Measurements from ENCODE around the gene IFNK. TPM values are rescaled to one million over a fixed set of nuclear protein-coding genes. Genes with fewer than 3 reads are reported as not detected.

The IFNK gene
- total RNA-seq, 1 donor from 2014 or later, result not detected

GRCh38 chr9:27504259-27504658, 19.8 kb upstream of the IFNK start:
- Mint-ChIP-seq H3K9me3 (ENCODE audit: unreplicated experiment) (peaks cover 7% of the 10 kb centered on the region), H3K4me3 (ENCODE audit: unreplicated experiment) (no peak overlapping the region), H3K36me3 (ENCODE audit: low read depth, unreplicated experiment) (peaks cover 4% of the 10 kb centered on the region), H3K4me1 (ENCODE audit: low read depth, unreplicated experiment) (peaks cover 14% of the 10 kb centered on the region), H3K27ac (ENCODE audit: unreplicated experiment) (no peak overlapping the region), H3K27me3 (ENCODE audit: low read depth, unreplicated experiment) (no peaks in the 10 kb centered on the region)
- Histone ChIP-seq H3K27ac (ENCODE audit: low read depth, low read length) (no peak overlapping the region), H3K4me1 (ENCODE audit: insufficient read depth, low read length) (peaks cover 9% of the 10 kb centered on the region), H3K4me3 (ENCODE audit: insufficient read depth, low read depth, low read length) (no peak overlapping the region), H3K27me3 (ENCODE audit: insufficient read depth, low read length) (no peaks in the 10 kb centered on the region), H3K36me3 (ENCODE audit: insufficient read depth, low read length) (no peaks in the 10 kb centered on the region), H3K79me2 (ENCODE audit: insufficient read depth, low read length) (no peaks in the 10 kb centered on the region), H4K20me1 (ENCODE audit: insufficient read depth, low read length) (no peaks in the 10 kb centered on the region), H3K9me3 (ENCODE audit: insufficient read depth, low read depth, low read length) (no peaks in the 10 kb centered on the region), H3K9ac (ENCODE audit: low read length) (no peak overlapping the region), H2AFZ (ENCODE audit: low read depth, low read length) (no peak overlapping the region), H3K4me2 (ENCODE audit: low read length) (no peak overlapping the region)
- TF ChIP-seq EZH2 (IDR thresholded peaks at IDR 0.05; ENCODE audit: insufficient read depth, low read length) (no peak), CTCF (IDR thresholded peaks at IDR 0.05; ENCODE audit: insufficient read depth, low read depth, low read length) (no peak)
- no peak for DNase-seq (ENCODE audit: low read depth)
- no peak for FAIRE-seq

- peaks cover 6% of the 10 kb centered on the region for H3K9me3 Mint-ChIP-seq (ENCODE audit: unreplicated experiment)
- peak; percentile 31 for DNase-seq (ENCODE audit: low read depth)
- Histone ChIP-seq H3K4me3 (ENCODE audit: insufficient read depth, low read depth, low read length) (no peak overlapping the region), H3K4me1 (ENCODE audit: insufficient read depth, low read length) (peaks cover 6% of the 10 kb centered on the region), H3K4me2 (ENCODE audit: low read length) (peak overlapping the region; percentile 69), H3K27ac (ENCODE audit: low read depth, low read length) (no peak overlapping the region), H2AFZ (ENCODE audit: low read depth, low read length) (no peak overlapping the region), H3K9ac (ENCODE audit: low read length) (no peak overlapping the region), H4K20me1 (ENCODE audit: insufficient read depth, low read length) (no peaks in the 10 kb centered on the region), H3K27me3 (ENCODE audit: insufficient read depth, low read length) (no peaks in the 10 kb centered on the region), H3K9me3 (ENCODE audit: insufficient read depth, low read depth, low read length) (no peaks in the 10 kb centered on the region), H3K79me2 (ENCODE audit: insufficient read depth, low read length) (no peaks in the 10 kb centered on the region), H3K36me3 (ENCODE audit: insufficient read depth, low read length) (no peaks in the 10 kb centered on the region)
- TF ChIP-seq CTCF (IDR thresholded peaks at IDR 0.05; ENCODE audit: insufficient read depth, low read depth, low read length) (no peak), EZH2 (IDR thresholded peaks at IDR 0.05; ENCODE audit: insufficient read depth, low read length) (no peak)
- H3K4me1 Mint-ChIP-seq (ENCODE audit: low read depth, unreplicated experiment), result peaks cover 5% of the 10 kb centered on the region
- H3K4me3 Mint-ChIP-seq (ENCODE audit: unreplicated experiment), result no peak overlapping the region
- no peak for FAIRE-seq
- no peaks in the 10 kb centered on the region for H3K27me3 Mint-ChIP-seq (ENCODE audit: low read depth, unreplicated experiment)
- H3K27ac Mint-ChIP-seq (ENCODE audit: unreplicated experiment), result no peak overlapping the region
- peaks cover 4% of the 10 kb centered on the region for H3K36me3 Mint-ChIP-seq (ENCODE audit: low read depth, unreplicated experiment)
Measured at GRCh38 chr9:27505744-27506161, 18.3 kb upstream of the IFNK start.

- Histone ChIP-seq H3K9ac (ENCODE audit: low read length) (no peak overlapping the region), H3K27me3 (ENCODE audit: insufficient read depth, low read length) (no peaks in the 10 kb centered on the region), H3K36me3 (ENCODE audit: insufficient read depth, low read length) (no peaks in the 10 kb centered on the region), H3K4me2 (ENCODE audit: low read length) (no peak overlapping the region), H4K20me1 (ENCODE audit: insufficient read depth, low read length) (no peaks in the 10 kb centered on the region), H3K9me3 (ENCODE audit: insufficient read depth, low read depth, low read length) (no peaks in the 10 kb centered on the region), H3K4me3 (ENCODE audit: insufficient read depth, low read depth, low read length) (no peak overlapping the region), H3K79me2 (ENCODE audit: insufficient read depth, low read length) (no peaks in the 10 kb centered on the region), H2AFZ (ENCODE audit: low read depth, low read length) (no peak overlapping the region), H3K27ac (ENCODE audit: low read depth, low read length) (no peak overlapping the region), H3K4me1 (ENCODE audit: insufficient read depth, low read length) (peaks cover 6% of the 10 kb centered on the region)
- Mint-ChIP-seq H3K27me3 (ENCODE audit: low read depth, unreplicated experiment) (no peaks in the 10 kb centered on the region), H3K36me3 (ENCODE audit: low read depth, unreplicated experiment) (peaks cover 4% of the 10 kb centered on the region), H3K27ac (ENCODE audit: unreplicated experiment) (no peak overlapping the region), H3K4me1 (ENCODE audit: low read depth, unreplicated experiment) (peaks cover 5% of the 10 kb centered on the region), H3K4me3 (ENCODE audit: unreplicated experiment) (no peak overlapping the region), H3K9me3 (ENCODE audit: unreplicated experiment) (peaks cover 4% of the 10 kb centered on the region)
- FAIRE-seq (no peak), DNase-seq (ENCODE audit: low read depth) (no peak)
- no peak for TF ChIP-seq CTCF (IDR thresholded peaks at IDR 0.05; ENCODE audit: insufficient read depth, low read depth, low read length)
- TF ChIP-seq EZH2 (IDR thresholded peaks at IDR 0.05; ENCODE audit: insufficient read depth, low read length), result no peak
Measured at GRCh38 chr9:27506981-27507380, 17.1 kb upstream of the IFNK start.

Data from astrocyte (in vitro differentiated cells and primary cell).